ENCODE results near the gene LRGUK. TPM values are rescaled to one million over a fixed set of nuclear protein-coding genes. Genes with fewer than 3 reads are reported as not detected.

LRGUK gene
- total and polyA plus RNA-seq, 2 of the 8 experiments (the other 6 are each of a cell fraction or from before 2014, with no cell fraction given), result 1.5 to 3.6 TPM

GRCh38 chr7:134201569-134202261 lies 74.6 kb downstream of the LRGUK start:
- no peak for FAIRE-seq

More at GRCh38 chr7:134201569-134202261, 74.6 kb downstream of the LRGUK start:
- no peak overlapping the region for H3K4ac ChIP-seq (replicated peaks; ENCODE audit: insufficient read length, low read depth, low read length)
- H3K9ac ChIP-seq (replicated peaks in 1 of 4; ENCODE audit: extremely low read depth in 1 of 4, low read depth in 3 of 4, low read length in 3 of 4), result no peak overlapping the region
- peaks cover 0 to 7% (median 0%) of the 10 kb centered on the region in 4 experiments; a peak in 2 of 7 replicates for H3K4me1 ChIP-seq (replicated peaks in 1 of 4; ENCODE audit: control insufficient read depth in 3 of 4, insufficient read depth in 4 of 4, low read length in 3 of 4)
- no peak overlapping the region for H3K14ac ChIP-seq (ENCODE audit: insufficient read length)
- H3K56ac ChIP-seq (replicated peaks; ENCODE audit: insufficient read length, low read depth, low read length), result no peak overlapping the region
- H3K23ac ChIP-seq (ENCODE audit: insufficient read length), result no peak overlapping the region
- H3K36me3 ChIP-seq (ENCODE audit: control insufficient read depth in 2 of 4, insufficient read depth in 4 of 4, low read length in 3 of 4), result peaks cover 0 to 4% (median 0%) of the 10 kb centered on the region in 4 experiments; a peak in 1 of 8 replicates
- H3K27ac ChIP-seq (ENCODE audit: low read depth, low read length), result no peak overlapping the region
- H3K27me3 ChIP-seq (replicated peaks in 1 of 4; ENCODE audit: control insufficient read depth in 3 of 4, extremely low read depth in 1 of 4, insufficient read depth in 3 of 4, low read length in 3 of 4), result no peaks in the 10 kb centered on the region
- H2BK12ac ChIP-seq (ENCODE audit: low read depth, low read length), result no peak overlapping the region
- no peaks in the 10 kb centered on the region for H4K20me1 ChIP-seq (replicated peaks in 1 of 2; ENCODE audit: control insufficient read depth in 1 of 2, insufficient read depth in 2 of 2, low read length in 2 of 2)
- DNase-seq (ENCODE audit: low read depth in 1 of 2, low spot score in 2 of 2), result no peak
- no peak overlapping the region for H3K4me2 ChIP-seq (ENCODE audit: insufficient read depth in 1 of 2, low read depth in 2 of 2, low read length in 2 of 2)
- no peak overlapping the region for H4K5ac ChIP-seq (ENCODE audit: insufficient read length, low read depth, low read length)
- no peak overlapping the region for H3K18ac ChIP-seq (ENCODE audit: extremely low read depth, low read length)
- 80% methylated on average over 7 of the region's 7 CpGs; no CpG with 5 or more reads in 1 of the 2 experiments for WGBS, 2 experiments (ENCODE audit: extremely low coverage in 1 of 2, insufficient coverage in 1 of 2, insufficient read length in 1 of 2, insufficient replicate concordance in 2 of 2, low coverage in 1 of 2, low lambda C conversion rate in 2 of 2, missing lambda C conversion rate in 1 of 2)
- H2AK5ac ChIP-seq (ENCODE audit: low read depth, low read length), result no peak overlapping the region
- no peak overlapping the region for H2BK20ac ChIP-seq (ENCODE audit: low read length)
- no peak overlapping the region for H4K91ac ChIP-seq (replicated peaks; ENCODE audit: insufficient read length, low read length)
- ChIA-PET CTCF (ENCODE audit: partially characterized antibody) (interaction anchor here (0.6 kb wide), 1 partner anchor 370 kb away, joined by 3 read pairs; no protein-coding TSS in a partner anchor), POLR2A (ENCODE audit: partially characterized antibody) (no interaction called here)
- H2BK5ac ChIP-seq (ENCODE audit: low read depth, low read length), result no peak overlapping the region
- no peak overlapping the region for H2BK120ac ChIP-seq (replicated peaks; ENCODE audit: low read depth, low read length)
- no peak overlapping the region for H2BK15ac ChIP-seq (ENCODE audit: low read length)
- no peak overlapping the region for H2AFZ ChIP-seq (ENCODE audit: low read length)
- no peak overlapping the region for H4K8ac ChIP-seq (ENCODE audit: extremely low read depth, insufficient read depth, low read length)
- TF ChIP-seq NRF1 (IDR thresholded peaks at IDR 0.05; ENCODE audit: low read depth, low read length) (no peak), CTBP2 (IDR thresholded peaks at IDR 0.05; ENCODE audit: borderline replicate concordance, insufficient read depth, insufficient read length, low read length) (no peak), BCL11A (IDR thresholded peaks at IDR 0.05; ENCODE audit: low read depth in 2 of 2, low read length in 2 of 2) (no peak), CHD2 (IDR thresholded peaks at IDR 0.05; ENCODE audit: low read length) (no peak), SUZ12 (IDR thresholded peaks at IDR 0.05; ENCODE audit: low read length) (no peak), SIX5 (IDR thresholded peaks at IDR 0.05; ENCODE audit: low read depth, low read length) (no peak), PHF8 (conservative IDR thresholded peaks at IDR 0.05; ENCODE audit: low read depth, low read length) (no peak), KDM4A (IDR thresholded peaks at IDR 0.05; ENCODE audit: low read depth, low read length, severe bottlenecking) (no peak), CBX5 (IDR thresholded peaks at IDR 0.05; ENCODE audit: low read depth, low read length) (no peak), POLR2AphosphoS5 (IDR thresholded peaks at IDR 0.05; ENCODE audit: low read depth, low read length) (no peak), ZNF274 (IDR thresholded peaks at IDR 0.05; ENCODE audit: borderline replicate concordance, extremely low read depth, low read length) (no peak), SP2 (IDR thresholded peaks at IDR 0.05; ENCODE audit: low read length) (no peak), EZH2 (IDR thresholded peaks at IDR 0.05; ENCODE audit: low read depth, low read length, severe bottlenecking) (no peak)
- no peak overlapping the region for H3K4me3 ChIP-seq (ENCODE audit: extremely low read depth in 1 of 4, insufficient read depth in 2 of 4, low read depth in 3 of 4, low read length in 4 of 4)
- no peaks in the 10 kb centered on the region for H3K9me3 ChIP-seq (ENCODE audit: insufficient read depth in 2 of 2, low read depth in 1 of 2, low read length in 1 of 2)
- H3K79me2 ChIP-seq (ENCODE audit: control insufficient read depth in 1 of 2, insufficient read depth in 2 of 2, low read length in 2 of 2), result no peaks in the 10 kb centered on the region
- H3K23me2 ChIP-seq (ENCODE audit: low read depth, low read length), result no peaks in the 10 kb centered on the region
- no peaks in the 10 kb centered on the region for H3K79me1 ChIP-seq (ENCODE audit: low read depth, low read length)
